Measurements from ENCODE around the gene TANC1.
A peak's percentile ranks its signal among the peaks of the same experiment; 100 is the strongest.

TANC1 gene

GRCh38 chr2:159174759-159175158, 206.3 kb downstream of the TANC1 start:
- no peak for DNase-seq

DNA sequence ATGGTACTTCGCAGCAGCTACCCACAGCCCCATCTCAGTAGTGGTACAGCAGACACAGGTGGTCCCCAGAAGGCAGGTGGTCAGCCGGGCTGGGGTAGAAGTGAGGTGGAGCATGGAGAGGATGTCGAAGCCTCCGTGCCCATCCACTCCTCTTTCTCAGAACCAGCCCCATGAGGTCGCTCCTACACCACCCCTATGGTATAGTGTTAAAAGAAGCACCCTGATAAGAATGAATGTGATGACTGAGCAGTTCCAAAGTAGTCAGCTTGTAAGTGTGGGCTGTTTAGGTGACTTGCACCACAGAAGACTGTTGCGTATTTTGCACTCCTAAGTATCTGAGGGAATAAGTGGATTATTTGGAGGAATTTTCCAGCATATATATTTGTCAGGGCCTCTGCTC, 206.7 kb downstream of the TANC1 start:
- no peak for DNase-seq

- no peak for DNase-seq
Observed at GRCh38 chr2:159175927-159176326, 207.5 kb downstream of the TANC1 start.

DNA sequence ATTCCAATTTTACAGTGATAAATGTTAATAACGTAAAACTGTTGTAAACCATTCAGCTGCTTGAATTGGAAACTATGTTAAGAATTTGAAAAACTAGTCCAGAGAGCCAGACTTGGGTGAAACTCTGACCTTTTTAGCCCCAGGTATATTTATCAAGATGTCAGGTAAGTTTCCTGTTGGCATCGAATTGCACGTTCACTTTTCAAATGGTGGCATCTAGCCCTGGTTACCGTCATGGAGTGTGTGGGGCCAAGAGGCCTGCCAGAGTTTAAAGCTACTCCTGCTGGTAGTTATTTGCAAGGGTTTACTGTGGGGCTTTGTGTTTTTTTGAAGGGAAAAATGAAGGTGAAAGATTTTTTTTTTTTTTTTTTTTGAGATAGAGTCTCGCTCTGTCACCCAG, 208.1 kb downstream of the TANC1 start:
- no peak for DNase-seq

DNA sequence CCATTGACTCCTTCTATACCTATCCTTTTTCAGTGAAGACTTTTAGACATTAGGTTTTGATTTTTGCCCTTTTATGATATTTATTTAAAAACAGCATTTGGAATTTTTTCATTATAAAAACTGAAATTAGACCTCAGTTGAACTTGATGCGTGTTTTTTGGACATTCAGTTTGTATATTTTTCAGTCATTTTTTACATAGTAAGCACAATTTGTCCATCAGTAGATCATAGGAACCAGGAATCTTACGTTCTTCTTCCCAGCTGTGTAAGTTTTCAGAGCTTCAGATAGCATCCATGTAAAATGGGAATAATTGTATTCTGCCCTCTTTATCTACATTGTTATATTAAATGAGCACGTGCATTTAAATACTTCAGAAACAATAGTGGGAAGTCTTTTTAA, 208.9 kb downstream of the TANC1 start:
- DNase-seq, result no peak

DNA sequence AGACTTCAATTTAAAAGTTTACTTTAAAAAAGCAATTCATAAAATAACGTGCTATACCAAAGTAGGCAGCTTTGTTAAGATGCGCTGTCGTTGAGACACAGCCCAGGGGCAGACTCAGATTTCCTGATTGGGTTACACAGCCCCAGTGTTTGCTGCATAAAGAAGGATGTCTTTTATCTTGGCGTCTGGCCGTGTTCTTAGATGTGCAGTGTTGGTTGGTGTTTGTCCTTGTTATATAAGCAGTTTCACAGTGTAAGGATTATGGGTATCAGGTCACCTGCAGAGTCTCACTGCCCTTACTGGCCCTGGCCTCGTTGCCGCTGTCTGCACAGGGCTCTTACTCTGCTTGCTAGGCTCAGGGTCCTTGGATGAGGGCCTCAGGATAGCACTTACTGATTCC, 209.5 kb downstream of the TANC1 start:
- no peak for DNase-seq

DNA sequence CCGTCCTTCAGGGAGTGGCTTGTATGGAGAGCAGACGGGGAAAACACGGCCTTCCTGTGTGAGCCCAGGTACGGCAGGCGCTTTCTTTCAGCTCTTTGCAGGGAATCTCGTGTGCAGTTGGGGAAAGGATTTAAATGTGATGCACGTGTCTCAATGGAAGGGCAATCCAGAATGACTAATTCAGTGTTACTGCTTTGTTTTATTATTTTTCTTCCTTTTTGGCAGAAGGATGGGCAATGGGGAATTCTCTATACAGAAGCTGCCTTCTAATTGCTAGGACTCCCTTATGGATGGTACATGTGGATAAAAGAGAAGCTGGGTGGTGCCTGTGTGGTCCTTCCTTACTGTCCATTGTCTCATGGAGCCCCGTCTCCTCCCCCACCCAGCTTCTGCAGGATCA, 210.7 kb downstream of the TANC1 start:
- DNase-seq, result no peak

- no peak for DNase-seq
Observed at GRCh38 chr2:159179696-159180095, 211.3 kb downstream of the TANC1 start.

DNA sequence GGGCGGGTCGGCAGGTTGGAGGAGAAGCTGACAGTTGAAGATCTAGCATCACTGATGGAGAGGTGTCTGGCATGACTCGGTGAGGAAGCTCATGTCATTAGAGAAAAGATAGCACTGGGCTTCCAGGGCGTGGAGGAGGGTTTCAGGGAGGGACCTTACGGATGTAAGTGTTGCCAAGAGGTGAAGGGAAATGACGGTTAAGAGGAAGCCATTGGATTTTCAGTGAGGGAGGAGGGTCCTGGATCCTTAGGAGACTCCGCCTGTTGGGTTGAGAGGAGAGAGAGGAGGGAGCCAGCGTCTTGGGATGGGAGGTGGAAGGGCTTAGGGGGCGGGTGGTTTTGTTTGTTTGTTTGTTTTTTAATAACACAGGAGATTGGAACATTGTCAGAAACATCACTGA, 214.9 kb downstream of the TANC1 start:
- no peak for DNase-seq

GRCh38 chr2:159185401-159186130, 217.1 kb downstream of the TANC1 start:
- DNase-seq, result peak in 2 of 3 donors; percentile 21 to 33

DNA sequence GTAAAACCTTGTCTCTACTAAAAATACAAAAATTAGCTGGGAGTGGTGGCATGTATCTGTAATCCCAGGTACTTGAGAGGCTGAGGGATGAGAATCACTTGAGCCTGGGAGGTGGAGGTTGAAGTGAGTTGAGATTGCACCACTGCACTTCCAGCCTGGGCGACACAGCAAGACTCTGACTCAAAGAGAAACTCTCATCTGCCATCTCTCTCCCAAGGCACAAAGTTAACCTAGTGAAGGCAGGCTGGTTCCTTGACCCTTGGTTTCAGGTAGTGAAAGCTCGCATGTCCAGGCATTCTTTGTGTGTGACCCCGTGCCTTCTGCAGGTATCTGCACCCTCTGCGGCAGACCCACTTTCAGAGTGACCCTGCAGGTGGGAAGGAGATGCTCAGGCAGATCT, 218.0 kb downstream of the TANC1 start:
- no peak for DNase-seq

DNA sequence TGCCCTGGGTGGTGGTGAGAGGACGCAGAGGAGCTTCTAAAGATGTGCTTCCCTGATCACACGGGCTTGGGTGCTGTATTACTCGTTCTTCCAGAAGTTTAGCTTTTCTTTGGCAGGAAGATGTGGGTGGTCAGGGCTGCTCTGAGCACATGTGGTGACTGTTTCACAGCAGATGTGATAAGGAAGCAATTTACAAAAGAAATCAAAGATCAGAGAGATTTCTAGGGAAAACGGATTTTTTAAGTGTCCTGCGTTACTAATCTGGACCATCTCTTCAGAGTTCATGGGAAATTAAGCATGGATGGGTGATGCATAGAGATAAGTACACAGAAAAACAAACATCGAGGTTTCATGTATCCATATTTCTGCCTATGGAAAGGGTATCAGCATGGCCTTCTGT, 218.7 kb downstream of the TANC1 start:
- peak; percentile 17 to 29 (median 17) for DNase-seq

- no peak for DNase-seq
Observed at GRCh38 chr2:159188449-159188848, 220.0 kb downstream of the TANC1 start.

GRCh38 chr2:159192371-159192918, 224.0 kb downstream of the TANC1 start:
- DNase-seq, result peak; percentile 45 to 63 (median 63)

DNA sequence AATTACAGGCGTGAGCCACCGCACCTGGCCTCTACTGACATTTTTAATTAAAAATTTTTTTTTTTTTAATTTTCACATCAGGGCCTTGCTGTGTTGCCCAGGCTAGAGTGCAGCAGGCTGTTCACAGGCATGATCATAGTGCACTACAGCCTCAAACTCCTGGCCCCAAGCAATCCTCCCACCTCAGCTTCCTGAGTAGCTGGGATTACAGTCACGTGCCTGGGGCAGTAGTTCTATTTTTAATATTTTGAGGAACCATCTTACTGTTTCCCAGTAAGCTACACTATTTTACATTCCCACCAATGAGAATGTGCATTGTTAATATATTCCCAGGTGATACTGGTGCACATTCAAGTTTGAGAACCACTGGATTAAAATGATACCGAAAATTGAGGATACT, 225.4 kb downstream of the TANC1 start:
- peak in 2 of 3 donors; percentile 24 to 28 for DNase-seq

DNA sequence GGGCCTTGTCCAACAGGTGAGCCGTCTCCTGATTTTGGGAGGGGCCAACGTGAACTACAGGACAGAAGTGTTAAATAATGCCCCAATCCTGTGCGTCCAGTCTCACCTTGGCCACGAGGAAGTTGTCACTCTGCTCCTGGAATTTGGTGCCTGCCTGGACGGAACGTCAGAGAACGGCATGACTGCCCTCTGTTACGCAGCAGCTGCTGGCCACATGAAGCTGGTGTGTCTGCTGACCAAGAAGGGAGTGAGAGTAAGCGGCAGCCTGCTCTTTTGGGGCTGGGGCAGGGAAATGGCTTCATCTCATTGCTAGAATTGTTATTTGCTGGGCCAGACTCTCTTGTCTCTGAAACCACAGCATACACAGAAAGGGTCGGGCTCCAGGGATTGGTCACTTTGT, 225.8 kb downstream of the TANC1 start:
- no peak for DNase-seq

GRCh38 chr2:159195697-159196096, 227.3 kb downstream of the TANC1 start:
- DNase-seq, result no peak

DNA sequence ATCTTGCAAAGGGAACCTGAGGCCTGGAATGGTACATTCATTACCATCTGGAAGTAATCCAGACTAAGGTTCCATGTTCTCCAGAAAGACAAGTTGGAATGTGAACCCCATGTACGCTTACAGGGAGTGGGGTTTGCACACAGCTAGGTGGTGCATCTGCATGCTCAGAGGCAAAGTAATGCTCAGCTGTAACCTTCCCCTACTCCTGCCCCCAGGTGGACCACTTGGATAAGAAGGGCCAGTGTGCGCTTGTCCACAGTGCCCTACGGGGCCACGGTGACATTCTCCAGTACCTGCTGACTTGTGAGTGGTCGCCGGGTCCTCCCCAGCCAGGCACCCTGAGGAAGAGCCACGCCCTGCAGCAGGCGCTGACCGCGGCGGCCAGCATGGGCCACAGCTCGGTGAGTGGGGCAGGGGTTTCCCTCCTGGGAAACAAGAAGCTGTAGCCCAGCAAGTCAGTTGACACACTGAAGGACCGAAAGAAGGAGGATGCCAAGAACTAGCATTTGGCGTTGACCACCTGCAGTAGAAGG, 228.0 kb downstream of the TANC1 start:
- no peak for DNase-seq

DNA sequence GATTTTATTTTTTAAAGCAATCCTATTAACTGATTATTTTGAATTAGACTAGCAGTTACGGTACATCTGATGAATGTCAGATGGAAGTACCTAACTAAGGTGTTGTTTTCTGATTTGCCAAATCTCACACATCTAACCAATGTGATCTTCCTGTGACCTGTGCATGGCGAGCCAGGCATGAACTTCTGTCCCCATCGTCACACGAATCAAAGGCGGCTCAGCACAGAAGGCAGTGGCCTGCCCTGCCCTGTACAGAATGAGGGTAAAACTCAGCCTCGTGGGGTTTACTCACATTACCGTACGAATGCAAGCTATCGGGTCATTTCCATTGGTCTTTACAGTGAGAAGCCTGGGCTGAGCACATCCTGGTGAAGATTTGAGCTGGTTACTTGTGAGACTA, 230.8 kb downstream of the TANC1 start:
- no peak for DNase-seq

GRCh38 chr2:159199761-159200465, 231.5 kb downstream of the TANC1 start:
- no peak for DNase-seq

GRCh38 chr2:159200498-159200897, 232.1 kb downstream of the TANC1 start:
- no peak for DNase-seq

GRCh38 chr2:159201360-159202063, 233.1 kb downstream of the TANC1 start:
- DNase-seq, result peak in 1 of 3 donors; percentile 19

GRCh38 chr2:159202568-159203071, 234.2 kb downstream of the TANC1 start:
- no peak for DNase-seq
